NCI-H2196 treated with DMSO at 0.1 percent for 48 hours (cell line): ENCODE measurements around the gene CCDC9.
"Not testable (repeated sequence)": the region's sequence is repeated elsewhere in the genome, so short reads cannot be mapped to it uniquely, and the experiment has no call there.

Experiments used
- DNase-seq: peaks from one replicate; lab custom pipeline; 2025; ENCODE audit not compliant: unreplicated experiment; lab: John Stamatoyannopoulos, UW

The CCDC9 gene

DNA sequence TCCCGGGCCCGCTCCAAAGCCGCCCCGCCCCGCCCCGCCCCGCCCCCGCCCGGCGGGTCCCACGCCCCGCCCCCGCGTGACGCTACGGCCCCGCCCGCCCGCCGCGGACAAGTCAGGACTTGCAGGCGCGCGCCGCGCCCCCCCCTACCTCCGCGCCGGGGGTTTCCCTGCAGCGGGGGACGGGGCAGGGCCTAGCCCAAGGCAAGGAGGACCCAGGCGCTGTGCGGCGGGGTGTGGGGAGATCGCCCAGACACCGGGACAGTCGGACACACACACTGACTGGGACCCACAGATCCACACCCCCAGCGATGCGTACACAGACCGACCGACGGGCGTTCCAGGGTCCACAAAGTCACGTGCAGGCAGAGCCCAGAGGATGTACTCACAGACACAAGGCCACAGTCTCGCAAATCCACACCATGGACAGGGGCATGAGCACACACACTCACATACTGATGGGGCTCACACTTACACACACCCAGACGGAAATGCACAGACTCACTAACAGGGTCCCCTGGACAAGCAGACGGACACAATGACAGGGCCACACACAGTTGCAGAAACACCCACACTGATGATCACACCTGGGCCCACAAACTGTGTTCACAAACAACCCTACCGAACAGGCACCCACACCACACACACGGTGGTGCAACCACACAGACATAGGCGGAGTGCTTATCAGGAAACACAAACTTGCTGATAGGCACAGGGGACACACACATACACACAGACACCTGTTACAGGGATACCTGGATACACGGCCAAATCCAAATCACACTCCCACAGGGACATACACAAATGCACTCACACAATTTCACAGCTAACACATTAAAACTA lies 24.9 kb upstream of the CCDC9 start:
- DNase-seq: peak; percentile 63

DNA sequence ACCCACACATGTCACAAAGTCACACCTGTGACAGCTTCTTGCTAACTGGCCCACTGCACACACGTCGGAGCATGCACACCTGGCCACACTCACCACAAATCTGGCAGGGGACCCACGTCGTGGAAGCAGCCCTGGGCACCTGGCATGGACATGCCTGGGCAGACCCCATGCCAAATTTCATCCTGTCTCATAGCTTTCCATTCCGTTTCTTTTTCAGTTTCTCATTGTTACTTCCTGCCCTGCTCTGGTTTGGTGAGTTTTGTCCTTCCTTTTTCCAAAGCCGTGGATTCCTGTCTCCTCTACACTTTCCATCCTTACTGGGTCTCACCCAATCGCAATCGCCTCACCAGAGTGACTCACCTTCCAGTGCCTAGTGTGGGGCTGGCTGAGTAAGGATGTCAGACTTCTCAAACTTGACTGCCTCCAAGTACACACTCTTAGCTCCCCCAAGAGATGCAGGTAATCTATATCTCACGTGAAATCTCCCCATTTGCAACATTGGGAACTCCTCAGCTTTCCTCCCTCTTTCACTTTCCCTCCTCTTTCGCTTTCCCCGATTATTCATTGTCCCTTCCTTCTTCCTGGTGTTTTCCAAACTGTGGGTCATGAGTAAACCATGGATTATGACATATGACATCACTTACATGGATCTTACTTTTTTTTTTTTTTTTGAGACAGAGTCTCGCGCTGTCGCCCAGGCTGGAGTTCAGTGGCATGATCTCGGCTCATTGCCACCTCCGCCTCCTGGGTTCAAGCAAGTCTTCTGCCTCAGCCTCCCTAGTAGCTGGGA lies 23.7 kb upstream of the CCDC9 start:
- no peak for DNase-seq

DNA sequence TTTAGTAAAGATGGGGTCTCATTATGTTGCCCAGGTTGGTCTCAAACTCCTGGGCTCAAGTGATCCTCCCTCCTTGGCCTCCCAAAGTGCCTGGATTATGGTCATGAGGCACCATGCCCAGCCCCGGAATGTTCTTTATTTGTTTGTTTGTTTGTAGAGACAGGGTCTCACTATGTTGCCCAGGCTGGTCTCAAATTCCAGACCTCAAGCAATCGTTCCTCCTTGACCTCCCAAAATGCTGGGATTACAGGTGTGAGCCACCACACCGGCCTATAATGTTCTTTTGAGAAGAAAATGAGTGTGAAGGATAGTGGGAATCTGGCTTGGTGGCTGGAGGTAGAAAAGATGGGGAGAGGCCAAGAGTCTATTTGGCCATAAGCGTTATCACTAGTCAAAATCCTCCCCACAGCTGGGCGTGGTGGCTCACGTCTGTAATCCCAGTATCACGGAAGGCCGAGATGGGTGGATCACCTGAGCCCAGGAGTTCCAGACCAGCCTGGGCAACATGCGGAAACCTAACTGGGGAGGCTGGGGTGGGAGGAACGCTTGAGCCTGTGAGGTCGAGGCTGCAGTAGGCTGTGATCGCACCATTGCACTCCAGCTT lies 20.2 kb upstream of the CCDC9 start:
- DNase-seq: no peak

DNA sequence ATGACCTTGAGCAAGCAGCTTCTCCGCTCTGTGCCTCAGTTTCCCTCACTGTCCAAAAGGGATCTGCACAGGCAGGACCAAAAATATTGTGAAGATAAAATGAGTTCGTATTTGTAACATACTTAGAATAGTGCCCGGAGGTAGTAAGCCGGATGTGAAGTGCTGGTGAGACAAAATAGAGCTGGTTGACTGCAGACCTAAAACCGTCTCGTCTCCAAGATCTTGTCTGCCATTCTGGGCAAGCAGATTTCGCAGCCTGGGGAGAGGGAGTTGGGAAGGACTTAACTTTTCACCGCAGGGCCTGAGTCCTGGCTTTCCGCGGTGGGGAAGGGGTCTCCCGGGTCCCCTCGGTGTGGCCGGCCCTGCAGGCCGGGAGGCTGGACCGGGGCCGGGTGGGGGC lies 17.2 kb upstream of the CCDC9 start:
- no peak for DNase-seq

DNA sequence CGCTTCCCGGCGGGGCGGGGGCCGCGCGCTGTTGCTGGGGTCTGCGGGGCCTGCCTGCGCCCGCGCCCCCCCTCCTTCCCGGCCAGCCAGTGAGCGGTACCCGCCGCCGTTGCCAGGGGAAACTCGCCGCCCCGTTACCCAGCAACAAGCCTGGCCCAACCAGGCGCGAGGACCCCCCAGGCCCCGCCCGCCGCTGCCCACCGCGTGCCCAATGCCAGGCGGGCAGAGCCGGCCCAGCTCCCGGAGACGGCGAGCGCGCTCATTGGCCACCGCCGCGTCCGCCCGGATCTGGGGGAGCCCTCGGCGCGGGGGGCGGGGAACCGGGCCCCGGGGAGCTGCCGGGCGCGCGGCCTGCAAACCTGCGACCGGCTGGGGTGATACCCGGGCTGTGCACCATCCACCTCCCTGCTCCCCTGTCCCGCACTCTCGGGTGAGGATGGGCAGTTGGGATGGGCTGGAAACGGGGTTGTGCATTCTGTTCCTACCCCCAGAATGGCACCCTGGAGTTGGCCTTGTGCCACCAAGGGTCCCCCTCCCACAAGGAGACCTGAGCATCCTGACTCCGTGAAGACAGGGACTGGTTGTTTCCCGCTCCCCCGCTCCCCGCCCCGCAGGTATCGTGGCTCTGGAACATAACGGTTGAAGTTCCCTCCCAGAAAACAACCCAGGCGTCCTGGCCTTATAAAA lies 16.6 kb upstream of the CCDC9 start:
- DNase-seq: peak; percentile 27

DNA sequence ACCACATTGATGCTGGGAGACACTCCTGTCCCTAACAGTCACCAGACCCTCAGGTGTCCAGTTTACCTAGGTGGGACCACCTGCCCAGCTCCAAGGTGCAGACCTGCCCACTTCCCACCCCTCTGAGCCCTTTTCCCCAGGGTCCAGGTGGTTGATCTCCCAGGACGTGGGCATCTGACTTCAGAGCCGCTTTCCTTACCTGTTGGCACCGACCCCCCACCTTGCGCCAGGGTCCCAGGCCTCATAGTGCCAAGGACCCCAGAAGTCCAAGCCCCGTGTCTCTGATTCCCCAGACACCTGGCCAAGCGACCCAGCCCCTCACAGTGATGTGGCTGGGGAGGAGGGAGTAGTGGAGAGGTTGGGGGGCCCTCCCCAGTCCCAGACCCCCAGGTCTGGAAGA lies 15.8 kb upstream of the CCDC9 start:
- DNase-seq: no peak

DNA sequence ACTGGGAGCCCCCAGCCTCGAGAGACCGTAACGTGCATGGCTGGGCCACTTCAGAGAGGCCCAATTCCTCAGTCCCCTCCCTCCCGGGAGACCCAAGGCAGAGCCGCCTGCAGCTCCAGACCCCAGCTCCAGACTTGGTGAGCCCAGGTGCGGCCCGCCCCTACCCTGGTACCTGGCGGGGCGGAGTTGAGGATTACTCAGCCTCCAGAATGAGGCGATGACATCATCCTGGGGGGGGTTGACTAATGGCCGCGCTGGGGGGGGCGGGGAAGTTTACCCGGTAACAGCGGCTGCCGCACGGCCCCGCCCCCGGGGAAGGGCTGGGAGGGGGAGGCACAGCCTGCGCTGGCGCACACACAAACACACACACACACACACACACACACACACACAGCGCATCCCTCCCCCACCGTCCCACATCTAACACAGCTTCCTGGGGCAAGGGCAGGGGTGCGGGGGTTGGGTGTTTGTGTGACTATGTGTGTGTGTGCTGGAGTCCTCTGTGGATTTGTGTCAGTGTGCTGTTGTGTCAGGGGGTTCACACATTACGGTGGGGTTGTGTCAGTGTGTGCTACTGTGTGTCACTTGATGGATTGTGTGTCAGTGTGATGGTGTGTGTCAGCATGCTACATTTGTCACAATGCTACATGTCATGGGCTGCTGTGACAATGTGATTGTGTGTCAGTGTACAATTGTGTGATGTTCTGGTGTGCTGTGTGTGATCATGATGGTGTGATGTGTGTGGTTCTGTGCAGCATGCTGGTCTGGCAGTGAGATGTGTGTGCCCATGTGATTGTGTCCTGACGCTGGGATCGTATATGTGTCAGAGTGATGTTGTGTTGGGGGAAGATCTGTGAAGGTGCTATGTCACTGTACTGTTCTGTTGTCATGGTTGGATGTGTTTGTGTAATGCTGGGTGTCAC lies 15.1 kb upstream of the CCDC9 start:
- peak; percentile 76 for DNase-seq

DNA sequence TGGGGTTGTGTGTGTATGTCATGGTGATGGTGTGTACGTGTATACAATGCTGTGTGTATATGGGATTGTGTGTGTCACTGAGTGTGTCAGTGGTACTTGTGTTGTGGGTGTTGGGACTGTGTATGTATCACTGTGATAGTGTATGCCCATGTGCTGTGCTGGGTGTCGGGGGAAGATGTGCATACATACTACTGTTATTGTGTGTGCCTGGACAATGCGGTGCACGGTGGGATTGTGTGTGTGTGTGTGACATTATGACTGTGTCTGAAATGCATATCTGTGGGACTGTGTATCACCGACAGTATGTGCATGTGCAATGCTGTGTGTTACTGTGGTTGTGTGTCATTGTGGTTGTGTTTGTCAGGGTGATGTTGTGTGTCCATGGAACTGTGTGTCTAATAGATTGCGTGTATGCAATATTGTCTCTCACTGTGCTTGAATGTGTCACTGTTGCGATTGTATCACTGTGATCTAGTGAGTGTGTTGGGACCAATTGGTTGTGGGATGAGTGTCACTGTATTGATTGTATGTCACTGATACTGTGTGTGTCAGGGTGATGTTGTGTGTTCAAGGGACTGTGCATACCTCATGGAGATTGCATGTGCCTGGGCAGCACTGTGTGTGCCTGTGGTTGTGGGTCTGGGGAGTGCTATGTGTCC lies 14.3 kb upstream of the CCDC9 start:
- no peak for DNase-seq

DNA sequence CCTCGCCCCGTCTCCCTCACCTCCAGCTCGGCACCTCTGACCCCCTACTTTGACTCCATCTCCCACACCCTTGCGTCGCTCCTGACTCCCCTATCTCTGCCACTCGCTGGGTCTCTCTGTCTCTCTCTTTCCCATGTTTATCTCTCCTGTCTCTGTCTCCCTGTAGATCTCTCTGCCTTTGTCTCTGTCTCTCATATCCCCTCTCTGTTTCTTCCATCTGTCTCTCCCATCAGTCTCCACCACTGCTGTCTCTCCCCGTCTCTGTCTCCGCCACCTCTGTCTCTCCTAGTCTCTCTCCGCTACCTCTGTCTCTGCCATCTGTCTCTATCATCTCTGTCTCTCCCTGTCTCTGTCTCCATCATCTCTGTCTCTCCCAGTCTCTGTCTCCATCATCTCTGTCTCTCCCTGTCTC lies 13.0 kb upstream of the CCDC9 start:
- DNase-seq: no peak

DNA sequence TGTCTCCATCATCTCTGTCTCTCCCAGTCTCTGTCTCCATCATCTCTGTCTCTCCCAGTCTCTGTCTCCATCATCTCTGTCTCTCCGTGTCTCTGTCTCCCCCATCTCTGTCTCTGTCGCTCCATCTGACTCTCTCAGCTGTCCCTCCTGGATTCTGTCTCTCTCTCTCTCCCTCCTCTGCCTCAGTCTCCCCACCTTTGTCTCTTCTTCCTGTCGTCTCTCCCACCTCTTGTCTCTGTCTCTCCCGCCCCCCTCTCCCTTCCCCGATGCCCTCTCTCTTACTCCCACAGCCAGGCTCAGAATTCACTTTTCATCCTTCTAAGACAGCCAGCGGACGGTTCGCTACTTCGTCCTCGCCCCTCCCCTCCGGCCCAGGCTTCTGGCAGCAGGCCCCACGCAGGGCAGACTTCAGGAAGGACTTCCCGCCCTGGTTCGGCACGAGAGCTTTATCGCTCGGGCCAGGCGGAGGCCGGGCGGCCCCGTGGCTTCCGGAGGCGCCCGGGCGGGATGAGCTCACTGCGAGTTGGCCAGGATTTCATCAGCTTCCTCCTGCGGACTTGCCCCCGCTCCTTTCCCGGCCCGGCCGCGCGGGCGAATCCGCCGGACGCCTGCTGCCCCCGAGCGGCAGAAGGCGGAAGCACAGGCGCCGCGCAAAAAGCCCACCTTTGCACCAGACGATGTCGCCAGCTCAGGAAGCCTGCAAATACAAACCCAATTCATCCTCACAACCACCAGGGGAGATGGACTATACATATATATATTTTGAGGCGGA lies 12.4 kb upstream of the CCDC9 start:
- peak; percentile 86 for DNase-seq

DNA sequence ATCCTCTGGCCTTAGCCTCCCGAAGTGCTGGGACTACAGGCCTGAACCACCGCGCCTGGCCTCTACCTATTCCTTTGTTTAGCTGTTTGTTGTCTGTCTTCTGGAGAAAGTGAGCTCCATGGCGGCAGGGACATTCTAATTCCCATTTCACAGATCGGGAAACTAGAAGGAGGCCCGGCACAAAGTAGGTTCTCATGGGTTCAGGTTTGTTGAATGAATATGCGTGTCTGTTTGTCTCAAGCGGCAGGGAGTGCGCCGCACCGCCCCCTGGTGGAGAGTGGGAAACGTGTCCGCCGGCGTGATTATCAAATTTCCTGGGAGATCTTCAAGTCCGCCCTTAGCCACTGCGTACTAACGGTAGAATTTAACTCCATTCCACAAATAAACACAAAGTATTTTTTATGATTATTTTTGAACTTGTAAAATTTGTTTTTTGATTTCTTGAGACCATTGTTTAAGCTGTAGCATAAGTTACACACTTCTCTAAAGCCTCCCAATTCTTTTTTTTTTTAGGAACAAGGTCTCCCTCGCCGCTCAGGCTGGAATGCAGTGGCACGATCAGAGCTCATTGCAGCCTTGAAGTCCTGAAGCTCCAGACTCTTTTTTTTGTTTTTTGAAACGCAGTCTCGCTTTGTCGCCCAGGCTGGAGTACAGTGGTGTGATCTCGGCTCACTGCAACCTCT lies 8.9 kb upstream of the CCDC9 start:
- DNase-seq: no peak

DNA sequence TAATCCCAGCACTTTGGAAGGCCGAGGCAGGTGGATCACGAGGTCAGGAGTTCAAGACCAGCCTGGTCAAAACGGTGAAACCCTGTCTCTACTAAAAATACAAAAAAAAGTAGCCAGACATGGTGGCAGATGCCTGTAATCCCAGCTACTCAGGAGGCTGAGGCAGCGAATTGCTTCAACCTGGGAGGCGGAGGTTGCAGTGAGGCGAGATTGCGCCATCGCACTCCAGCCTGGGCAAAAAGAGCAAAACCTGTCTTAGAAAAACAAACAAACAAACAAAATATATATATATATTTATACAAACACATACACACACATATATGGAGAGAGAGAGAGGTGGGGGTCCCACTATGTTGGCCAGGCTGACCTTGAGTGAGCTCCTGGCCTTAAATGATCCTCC lies 3.3 kb upstream of the CCDC9 start:
- DNase-seq: not testable (repeated sequence)

DNA sequence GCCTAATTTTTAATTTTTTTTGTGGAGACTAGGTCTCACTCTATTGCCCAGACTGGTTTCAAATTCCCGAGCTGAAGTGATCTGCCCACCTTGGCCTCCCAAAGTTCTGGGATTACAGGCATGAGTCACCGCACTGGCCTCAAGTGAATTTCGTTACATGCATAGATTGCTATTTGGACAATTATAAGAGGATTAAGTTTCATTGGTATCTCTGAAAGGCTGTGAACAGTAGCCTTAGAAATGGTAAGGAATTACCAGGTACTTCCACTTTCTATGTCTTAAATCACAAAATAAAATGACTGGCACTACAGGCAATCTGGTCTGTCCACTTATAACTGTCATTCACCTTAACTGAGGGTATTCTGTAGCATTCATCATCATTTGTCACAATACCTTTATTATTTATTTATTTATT lies 2.9 kb upstream of the CCDC9 start:
- DNase-seq: peak; percentile 24

DNA sequence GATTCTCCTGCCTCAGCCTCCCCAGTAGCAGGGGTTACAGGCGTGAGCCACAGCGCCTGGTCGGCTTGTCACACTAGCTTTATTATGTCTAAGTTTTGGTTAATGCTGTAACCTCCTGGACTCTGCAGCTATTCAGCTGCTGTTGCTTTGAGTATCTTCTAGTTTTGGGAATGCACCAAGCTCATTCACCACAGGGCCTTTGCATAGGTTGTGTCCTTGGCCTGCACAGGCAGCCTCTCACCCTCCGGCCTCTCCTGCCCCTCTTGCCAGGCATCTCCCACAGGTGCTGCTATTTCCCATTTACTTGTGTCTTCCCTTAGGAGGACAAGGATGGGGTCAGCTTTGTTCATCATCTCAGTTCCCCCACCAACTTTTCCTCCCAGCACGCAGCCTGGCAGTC lies 2.4 kb upstream of the CCDC9 start:
- no peak for DNase-seq

DNA sequence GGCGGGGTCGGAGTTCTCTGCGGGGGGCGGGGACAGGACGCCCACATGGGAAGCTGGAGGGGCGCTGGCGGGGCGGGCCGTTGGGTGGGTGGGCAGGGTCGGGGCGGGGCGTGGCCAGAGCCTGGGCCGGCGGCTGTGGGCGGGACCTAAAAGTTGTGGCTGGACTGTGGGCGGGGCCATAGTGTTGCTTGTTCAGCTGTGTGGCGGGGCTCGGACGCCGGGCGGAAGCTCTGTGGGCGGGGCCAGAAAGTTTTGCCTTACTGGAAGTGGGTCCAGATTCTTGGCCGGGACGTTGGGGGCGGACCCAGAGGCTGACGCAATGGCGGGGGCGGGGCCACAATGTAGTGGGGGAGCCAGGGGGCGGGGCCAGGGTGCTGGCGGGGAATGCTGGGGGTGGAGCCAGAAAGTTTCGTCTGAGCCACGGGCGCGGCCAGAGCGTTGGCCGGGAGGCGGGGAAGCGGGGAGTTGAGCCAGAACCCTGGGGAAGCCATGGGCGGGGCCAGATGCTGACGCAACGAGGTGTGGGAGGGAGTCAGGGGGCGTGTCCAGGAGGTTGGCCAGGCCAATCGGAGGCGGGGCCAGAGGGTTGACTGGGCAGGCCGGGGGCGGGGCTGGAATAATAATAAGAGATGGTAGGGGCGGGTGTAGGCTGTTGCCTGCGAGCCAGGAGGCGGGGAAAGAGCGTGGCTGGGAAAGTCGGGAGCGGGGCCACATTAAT lies 527 bp downstream of the CCDC9 start:
- peak; percentile 100 for DNase-seq

DNA sequence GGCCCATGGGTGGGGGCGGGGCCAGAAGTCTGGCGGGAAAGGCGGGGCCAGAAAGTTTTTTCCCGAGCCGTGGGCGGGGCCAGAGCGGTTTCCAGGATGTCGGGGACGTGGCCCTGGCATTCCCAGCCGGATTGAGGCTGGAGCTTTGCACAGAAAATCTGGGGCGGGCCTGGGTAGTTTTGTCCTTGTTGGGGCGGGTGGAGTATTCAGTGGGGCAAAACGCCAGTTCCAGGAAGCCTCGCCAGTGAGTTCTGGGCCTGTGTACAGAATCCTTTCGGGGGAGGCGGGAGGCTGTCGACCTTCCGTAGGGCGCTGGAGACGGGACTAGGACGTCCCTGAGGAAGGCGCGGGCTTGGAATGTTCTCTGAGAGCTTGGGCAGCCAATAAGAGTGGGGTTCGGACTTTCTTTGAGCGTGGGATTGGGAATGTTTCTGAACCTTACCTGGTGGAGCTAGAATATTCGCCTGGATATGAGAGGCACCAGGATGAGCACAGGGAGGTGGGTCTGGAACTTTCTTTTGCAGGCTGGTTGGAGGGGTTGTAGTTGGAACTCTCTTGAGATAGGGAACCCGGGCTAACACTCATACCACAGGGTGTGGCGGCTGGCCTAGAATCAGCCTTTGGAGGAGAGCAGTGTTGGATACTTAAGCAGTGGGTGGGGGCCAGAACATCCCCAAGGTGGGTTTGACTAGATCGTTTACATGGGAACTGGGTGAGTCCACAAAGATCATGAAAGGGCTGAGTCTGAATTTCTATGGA lies 1.3 kb downstream of the CCDC9 start:
- DNase-seq: no peak

DNA sequence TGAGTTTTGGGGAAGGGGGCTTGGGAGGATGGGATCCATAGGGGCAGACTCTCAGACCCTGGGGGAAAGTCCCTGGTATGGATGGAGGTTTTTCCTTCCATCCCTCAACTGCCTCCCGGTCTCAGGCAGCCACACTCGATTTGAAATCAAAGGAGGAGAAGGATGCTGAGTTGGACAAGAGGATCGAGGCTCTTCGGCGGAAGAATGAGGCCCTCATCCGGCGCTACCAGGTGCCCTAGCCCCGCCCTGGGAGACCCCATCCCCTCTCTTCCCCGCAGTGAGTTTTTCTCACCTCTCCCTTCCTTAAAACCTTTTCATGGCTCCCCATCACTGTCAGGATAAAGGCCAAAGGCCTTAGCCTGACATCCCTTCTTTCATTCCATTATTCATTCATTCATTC lies 2.1 kb downstream of the CCDC9 start:
- no peak for DNase-seq
